Liver (tissue), 9 donors: ENCODE measurements around the gene GREB1. TPM values are rescaled to one million over a fixed set of nuclear protein-coding genes. Genes with fewer than 3 reads are reported as not detected.

Experiments used
- DNase-seq: peaks from one replicate; pipeline ENCODE4 v3.0.0-alpha.2; 2017; ENCODE audit warnings: low spot score
- H3K27ac ChIP-seq, 2 donors: one replicate each; pipeline ENCODE4 v1.7.0; 2013; ENCODE audit warnings: inconsistent platforms in 2 of 2, low read length in 2 of 2, control low read depth in 1 of 2, low read depth in 1 of 2, mild to moderate bottlenecking in 1 of 2
- H3K27me3 ChIP-seq, 4 donors: one replicate each; pipeline versions ENCODE4 v1.6.1 to v1.7.0; 2013; ENCODE audit warnings: low read length in 3 of 4, inconsistent platforms in 1 of 4, mild to moderate bottlenecking in 1 of 4, moderate library complexity in 1 of 4; ENCODE audit not compliant: control insufficient read depth in 4 of 4, insufficient read depth in 4 of 4
- H3K36me3 ChIP-seq, 4 donors: one replicate each; pipeline versions ENCODE4 v1.6.1 to v1.7.0; 2013; ENCODE audit warnings: low read length in 3 of 4, mild to moderate bottlenecking in 3 of 4, low read depth in 1 of 4, moderate library complexity in 1 of 4; ENCODE audit not compliant: control insufficient read depth in 4 of 4, insufficient read depth in 3 of 4
- H3K4me1 ChIP-seq, 4 donors: one replicate each; pipeline versions ENCODE4 v1.6.1 to v1.7.0; 2013; ENCODE audit warnings: low read length in 3 of 4, mild to moderate bottlenecking in 3 of 4, moderate library complexity in 1 of 4; ENCODE audit not compliant: control insufficient read depth in 4 of 4, insufficient read depth in 4 of 4
- H3K4me3 ChIP-seq, 3 donors: one replicate each; pipeline versions ENCODE4 v1.6.1 to v1.7.0; 2013; ENCODE audit warnings: low read length in 3 of 3, control low read depth in 1 of 3, low read depth in 1 of 3, mild to moderate bottlenecking in 1 of 3
- H3K9ac ChIP-seq, 2 donors: one replicate each; pipeline ENCODE4 v1.7.0; 2013; ENCODE audit warnings: low read length in 2 of 2, mild to moderate bottlenecking in 2 of 2, moderate library complexity in 2 of 2, control low read depth in 1 of 2, low read depth in 1 of 2
- H3K9me3 ChIP-seq, 4 donors: one replicate each; pipeline versions ENCODE4 v1.6.1 to v1.7.0; 2013; ENCODE audit warnings: low read length in 3 of 4; ENCODE audit not compliant: control insufficient read depth in 4 of 4
- ATF3 ChIP-seq: IDR thresholded peaks from 2 replicates; pipeline ENCODE4 v1.6.1; 2016; ENCODE audit warnings: antibody characterized with exemption
- CTCF ChIP-seq: fragments of 150-350 bp; IDR thresholded peaks from 2 replicates; pipeline ENCODE4 v1.5.1; 2017; ENCODE audit warnings: improper control_type of control experiment, low read depth, low read length; ENCODE audit not compliant: missing input control
- EGR1 ChIP-seq, 2 donors: IDR thresholded peaks; 2 replicates each; pipeline ENCODE4 v1.6.1; 2016 to 2018; ENCODE audit warnings: antibody characterized with exemption in 2 of 2, low read depth in 2 of 2
- FOXA1 ChIP-seq: IDR thresholded peaks from 2 replicates; pipeline ENCODE4 v1.6.1; 2016; ENCODE audit warnings: antibody characterized with exemption
- FOXA2 ChIP-seq: IDR thresholded peaks from 2 replicates; pipeline ENCODE4 v1.6.1; 2016; ENCODE audit warnings: antibody characterized with exemption
- GABPA ChIP-seq, 2 donors: IDR thresholded peaks in 1 of 2; conservative IDR thresholded peaks in 1 of 2; 2 replicates each; pipeline ENCODE4 v1.6.1; 2016; ENCODE audit warnings: antibody characterized with exemption in 2 of 2, mild to moderate bottlenecking in 1 of 2, moderate library complexity in 1 of 2
- HNF4A ChIP-seq, 2 donors: conservative IDR thresholded peaks; 2 replicates each; pipeline ENCODE4 v1.6.1; 2016; ENCODE audit warnings: antibody characterized with exemption in 2 of 2, mild to moderate bottlenecking in 2 of 2
- HNF4G ChIP-seq: IDR thresholded peaks from 2 replicates; pipeline ENCODE4 v1.6.1; 2016; ENCODE audit warnings: antibody characterized with exemption
- MAX ChIP-seq: IDR thresholded peaks from 2 replicates; pipeline ENCODE4 v1.6.1; 2016; ENCODE audit warnings: antibody characterized with exemption
- NR2F2 ChIP-seq: IDR thresholded peaks from 2 replicates; pipeline ENCODE4 v1.6.1; 2016; ENCODE audit warnings: antibody characterized with exemption
- RAD21 ChIP-seq, 2 donors: IDR thresholded peaks; 2 replicates each; pipeline ENCODE4 v1.6.1; 2016; ENCODE audit warnings: antibody characterized with exemption in 2 of 2, mild to moderate bottlenecking in 2 of 2
- REST ChIP-seq: IDR thresholded peaks from 2 replicates; pipeline ENCODE4 v1.6.1; 2016; ENCODE audit warnings: antibody characterized with exemption, mild to moderate bottlenecking
- RXRA ChIP-seq, 2 donors: IDR thresholded peaks; 2 replicates each; pipeline ENCODE4 v1.6.1; 2017 to 2018; ENCODE audit warnings: antibody characterized with exemption in 2 of 2, mild to moderate bottlenecking in 1 of 2
- SP1 ChIP-seq: IDR thresholded peaks from 2 replicates; pipeline ENCODE4 v1.6.1; 2018; ENCODE audit warnings: antibody characterized with exemption, mild to moderate bottlenecking
- TAF1 ChIP-seq: conservative IDR thresholded peaks from 2 replicates; pipeline ENCODE4 v1.6.1; 2016; ENCODE audit warnings: antibody characterized with exemption, mild to moderate bottlenecking
- YY1 ChIP-seq: IDR thresholded peaks from 2 replicates; pipeline ENCODE4 v1.6.1; 2016; ENCODE audit warnings: antibody characterized with exemption, mild to moderate bottlenecking
- WGBS: extraction: QIAGEN DNeasy Blood & Tissue Kit; methylation state at CpG from one replicate; pipeline ENCODE4 v1.1.7; 2013; 5-methylcytosine and 5-hydroxymethylcytosine counted together
- polyA plus RNA-seq, 2 donors: library from polyadenylated mRNA; stranded (reverse) in 1 of 2; unstranded in 1 of 2; fragments of 200-250 nt in 1 of 2; fragments of >200 nt in 1 of 2; fragmentation: Nextera tagmentation in 1 of 2; extraction: Ambion mirVana in 1 of 2; gene quantifications; one replicate each; pipeline versions ENCODE4 v1.2.1 to v1.2.3, GENCODE V29; 2013 to 2015
- total RNA-seq, 2 donors: library from RNA; depleted of rRNA; stranded (reverse); fragments of >200 nt; gene quantifications; one replicate each; pipeline ENCODE4 v1.2.3, GENCODE V29; 2014
- TF ChIP-seq, protein P1 (sequence below): IDR thresholded peaks from 2 replicates; pipeline ENCODE4 v1.6.1; 2016; ENCODE audit warnings: antibody characterized with exemption
- donor health status: healthy.
- donor health status: healthy.
- donor health status: healthy.
- donor health status: healthy.
- donor health status: healthy.

GREB1 gene
- total and polyA plus RNA-seq, 4 donors, result 1.0 to 6.3 (median 3.6) TPM

DNA sequence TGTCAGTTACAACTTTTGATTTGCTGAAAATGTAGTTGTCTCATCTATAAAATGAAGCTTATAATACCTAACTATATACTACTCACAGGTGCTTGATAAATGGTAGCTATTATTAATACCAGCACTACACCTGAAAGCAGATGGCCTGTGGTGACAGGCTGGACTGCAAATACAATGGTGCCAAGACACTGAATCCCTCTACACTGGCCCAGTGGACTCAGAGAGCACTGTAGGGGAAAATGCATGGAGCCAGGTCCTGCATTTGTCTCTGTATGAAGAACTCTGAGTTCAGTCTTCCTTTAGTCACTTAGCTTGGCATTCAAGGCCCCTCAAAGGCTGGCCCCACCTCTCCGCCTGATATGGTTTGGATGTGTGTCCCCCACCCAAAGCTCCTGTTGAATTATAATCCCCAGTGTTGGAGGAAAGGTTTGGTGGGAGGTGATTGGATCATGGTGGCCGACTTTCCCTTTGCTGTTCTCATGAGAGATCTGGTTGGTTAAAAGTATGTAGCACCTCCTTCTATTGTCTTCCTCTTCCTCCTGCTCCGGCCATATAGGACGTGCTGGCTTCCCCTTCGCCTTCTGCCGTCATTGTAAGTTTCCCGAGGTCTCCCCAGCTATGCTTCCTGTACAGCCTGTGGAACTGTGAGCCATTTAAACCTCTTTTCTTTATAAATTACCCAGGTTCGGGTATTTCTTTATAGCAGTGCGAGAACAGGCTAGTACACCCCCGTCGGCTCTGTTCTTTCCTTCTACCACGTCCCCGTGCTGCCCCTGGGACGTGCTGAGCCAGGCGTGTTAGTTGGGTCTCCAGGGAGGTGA lies 147.3 kb downstream of the GREB1 start:
- H3K27me3 ChIP-seq, result peaks cover 0 to 4% (median 0%) of the 10 kb centered on the region in 4 donors
- WGBS, result 90% methylated on average over 15 of the region's 15 CpGs
- no peak overlapping the region for H3K9ac ChIP-seq

More for the DNA sequence above, 147.3 kb downstream of the GREB1 start:
- Histone ChIP-seq H3K4me1 (no peaks in the 10 kb centered on the region), H3K36me3 (no peaks in the 10 kb centered on the region), H3K9me3 (no peaks in the 10 kb centered on the region), H3K4me3 (no peak overlapping the region), H3K27ac (no peak overlapping the region)
- no peak for DNase-seq
- TF ChIP-seq FOXA2 (no peak), SP1 (no peak), RXRA (IDR thresholded peaks at IDR 0.05) (no peak), RAD21 (IDR thresholded peaks at IDR 0.05) (no peak), ATF3 (no peak), HNF4A (conservative IDR thresholded peaks at IDR 0.05) (no peak), EGR1 (IDR thresholded peaks at IDR 0.05; ENCODE audit: low read depth in 2 of 2) (no peak), REST (no peak), CTCF (no peak), GABPA (IDR thresholded peaks at IDR 0.05 in 1 of 2, conservative IDR thresholded peaks at IDR 0.05 in 1 of 2) (no peak), TAF1 (no peak), MAX (no peak), NR2F2 (no peak), YY1 (no peak), FOXA1 (no peak), HNF4G (no peak)
- TF ChIP-seq, protein P1, sequence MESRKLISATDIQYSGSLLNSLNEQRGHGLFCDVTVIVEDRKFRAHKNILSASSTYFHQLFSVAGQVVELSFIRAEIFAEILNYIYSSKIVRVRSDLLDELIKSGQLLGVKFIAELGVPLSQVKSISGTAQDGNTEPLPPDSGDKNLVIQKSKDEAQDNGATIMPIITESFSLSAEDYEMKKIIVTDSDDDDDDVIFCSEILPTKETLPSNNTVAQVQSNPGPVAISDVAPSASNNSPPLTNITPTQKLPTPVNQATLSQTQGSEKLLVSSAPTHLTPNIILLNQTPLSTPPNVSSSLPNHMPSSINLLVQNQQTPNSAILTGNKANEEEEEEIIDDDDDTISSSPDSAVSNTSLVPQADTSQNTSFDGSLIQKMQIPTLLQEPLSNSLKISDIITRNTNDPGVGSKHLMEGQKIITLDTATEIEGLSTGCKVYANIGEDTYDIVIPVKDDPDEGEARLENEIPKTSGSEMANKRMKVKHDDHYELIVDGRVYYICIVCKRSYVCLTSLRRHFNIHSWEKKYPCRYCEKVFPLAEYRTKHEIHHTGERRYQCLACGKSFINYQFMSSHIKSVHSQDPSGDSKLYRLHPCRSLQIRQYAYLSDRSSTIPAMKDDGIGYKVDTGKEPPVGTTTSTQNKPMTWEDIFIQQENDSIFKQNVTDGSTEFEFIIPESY, result no peak
